ENCODE measurements around the gene CBX8. TPM values are rescaled to one million over a fixed set of nuclear protein-coding genes. Genes with fewer than 3 reads are reported as not detected.

Gene CBX8
- total RNA-seq, 1 experiment from 2014 or later: 8.0 TPM

- Histone ChIP-seq H3K27me3 (ENCODE audit: low read length) (no peaks in the 10 kb centered on the region), H3K4me2 (ENCODE audit: low read depth, low read length, poor library complexity, severe bottlenecking) (no peak overlapping the region), H2AFZ (ENCODE audit: low read length) (no peak overlapping the region), H3K9ac (ENCODE audit: low read length) (no peak overlapping the region), H3K79me2 (ENCODE audit: low read length) (no peaks in the 10 kb centered on the region), H3K9me2 (replicated peaks; ENCODE audit: insufficient read depth, low read length) (no peaks in the 10 kb centered on the region), H3K4me3 (ENCODE audit: low read length) (no peak overlapping the region), H4K20me1 (ENCODE audit: insufficient read depth, low read depth, low read length) (no peaks in the 10 kb centered on the region), H3K36me3 (ENCODE audit: insufficient read depth, low read length) (no peaks in the 10 kb centered on the region), H3K4me1 (ENCODE audit: low read length) (no peaks in the 10 kb centered on the region), H3K27ac (ENCODE audit: low read length) (no peak overlapping the region), H3K9me3 (ENCODE audit: low read length) (no peaks in the 10 kb centered on the region)
- no peak for DNase-seq
Observed at GRCh38 chr17:79747508-79748294, 49.2 kb downstream of the CBX8 start.

GRCh38 chr17:79746889-79747507, 49.9 kb downstream of the CBX8 start:
- Histone ChIP-seq H3K36me3 (ENCODE audit: insufficient read depth, low read length) (no peaks in the 10 kb centered on the region), H3K4me3 (ENCODE audit: low read length) (no peak overlapping the region), H3K27ac (ENCODE audit: low read length) (no peak overlapping the region), H3K9me3 (ENCODE audit: low read length) (no peaks in the 10 kb centered on the region), H3K4me1 (ENCODE audit: low read length) (peaks cover 3% of the 10 kb centered on the region), H3K9me2 (replicated peaks; ENCODE audit: insufficient read depth, low read length) (no peaks in the 10 kb centered on the region), H2AFZ (ENCODE audit: low read length) (no peak overlapping the region), H3K27me3 (ENCODE audit: low read length) (no peaks in the 10 kb centered on the region), H3K79me2 (ENCODE audit: low read length) (no peaks in the 10 kb centered on the region), H3K4me2 (ENCODE audit: low read depth, low read length, poor library complexity, severe bottlenecking) (no peak overlapping the region), H3K9ac (ENCODE audit: low read length) (no peak overlapping the region), H4K20me1 (ENCODE audit: insufficient read depth, low read depth, low read length) (0 out of 2 replicates have a peak, but pooled peaks cover 3% of the 10 kb centered on the region)
- DNase-seq: no peak

DNA sequence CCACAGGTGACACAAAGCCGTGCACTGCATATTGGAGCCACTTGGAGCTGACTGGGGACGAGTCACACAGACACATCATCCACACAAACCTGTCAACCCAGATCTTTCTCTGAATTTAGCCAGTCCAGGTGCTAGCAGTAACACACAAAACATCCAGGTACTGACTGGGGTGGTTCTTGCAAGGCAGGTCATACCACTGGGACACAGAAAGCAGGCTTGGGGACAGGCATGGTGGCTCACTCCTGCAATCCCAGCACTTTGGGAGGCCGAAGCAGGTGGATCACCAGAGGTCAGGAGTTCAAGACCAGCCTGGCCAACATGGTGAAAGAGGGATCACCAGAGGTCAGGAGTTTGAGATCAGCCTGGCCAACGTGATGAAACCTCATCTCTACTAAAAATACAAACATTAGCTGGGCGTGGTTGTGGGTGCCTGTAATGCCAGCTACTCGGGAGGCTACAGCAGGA, 51.2 kb downstream of the CBX8 start:
- no peaks in the 10 kb centered on the region for H3K79me2 ChIP-seq (ENCODE audit: low read length)
- H3K9me2 ChIP-seq (replicated peaks; ENCODE audit: insufficient read depth, low read length): no peaks in the 10 kb centered on the region
- no peak overlapping the region for H3K4me3 ChIP-seq (ENCODE audit: low read length)
- no peak overlapping the region for H3K4me2 ChIP-seq (ENCODE audit: low read depth, low read length, poor library complexity, severe bottlenecking)
- H3K27ac ChIP-seq (ENCODE audit: low read length): no peak overlapping the region
- no peaks in the 10 kb centered on the region for H3K27me3 ChIP-seq (ENCODE audit: low read length)
- H3K36me3 ChIP-seq (ENCODE audit: insufficient read depth, low read length): no peaks in the 10 kb centered on the region
- H2AFZ ChIP-seq (ENCODE audit: low read length): no peak overlapping the region
- no peak overlapping the region for H3K9ac ChIP-seq (ENCODE audit: low read length)
- no peaks in the 10 kb centered on the region for H3K9me3 ChIP-seq (ENCODE audit: low read length)
- 0 out of 2 replicates have a peak, but pooled peaks cover 3% of the 10 kb centered on the region for H4K20me1 ChIP-seq (ENCODE audit: insufficient read depth, low read depth, low read length)
- H3K4me1 ChIP-seq (ENCODE audit: low read length): peaks cover 3% of the 10 kb centered on the region
- no peak for DNase-seq

DNA sequence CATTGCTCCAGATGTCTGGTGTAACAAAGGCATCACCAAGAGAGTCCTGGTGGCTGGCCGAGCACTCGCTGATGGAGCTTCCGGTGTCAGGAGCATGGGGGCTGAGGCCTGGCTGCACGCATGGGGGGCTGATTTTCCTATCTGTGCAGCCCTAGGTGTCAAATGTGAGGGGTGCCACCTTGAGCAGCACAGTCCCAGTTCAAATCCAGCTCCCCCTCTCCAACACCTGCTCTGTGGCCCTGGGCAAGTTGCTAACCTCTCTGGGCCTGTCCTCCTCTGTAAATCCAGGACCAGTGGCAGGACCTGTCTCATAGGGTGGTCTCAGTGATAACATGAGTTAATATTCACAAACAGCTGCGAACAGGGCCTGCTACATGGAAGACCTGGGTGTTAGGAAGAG, 53.3 kb downstream of the CBX8 start:
- no peak overlapping the region for H3K9ac ChIP-seq (ENCODE audit: low read length)
- H3K4me1 ChIP-seq (ENCODE audit: low read length): peaks cover 3% of the 10 kb centered on the region
- H3K4me3 ChIP-seq (ENCODE audit: low read length): no peak overlapping the region
- H4K20me1 ChIP-seq (ENCODE audit: insufficient read depth, low read depth, low read length): 0 out of 2 replicates have a peak, but pooled peaks cover 3% of the 10 kb centered on the region
- no peaks in the 10 kb centered on the region for H3K27me3 ChIP-seq (ENCODE audit: low read length)
- H3K4me2 ChIP-seq (ENCODE audit: low read depth, low read length, poor library complexity, severe bottlenecking): no peak overlapping the region
- H2AFZ ChIP-seq (ENCODE audit: low read length): no peak overlapping the region
- H3K9me3 ChIP-seq (ENCODE audit: low read length): no peaks in the 10 kb centered on the region
- H3K9me2 ChIP-seq (replicated peaks; ENCODE audit: insufficient read depth, low read length): no peaks in the 10 kb centered on the region
- no peaks in the 10 kb centered on the region for H3K79me2 ChIP-seq (ENCODE audit: low read length)
- no peak overlapping the region for H3K27ac ChIP-seq (ENCODE audit: low read length)
- no peaks in the 10 kb centered on the region for H3K36me3 ChIP-seq (ENCODE audit: insufficient read depth, low read length)
- DNase-seq: no peak

- H3K9ac ChIP-seq (ENCODE audit: low read length): no peak overlapping the region
- 0 out of 2 replicates have a peak, but pooled peaks cover 3% of the 10 kb centered on the region for H4K20me1 ChIP-seq (ENCODE audit: insufficient read depth, low read depth, low read length)
- H3K79me2 ChIP-seq (ENCODE audit: low read length): no peaks in the 10 kb centered on the region
- H3K9me2 ChIP-seq (replicated peaks; ENCODE audit: insufficient read depth, low read length): no peaks in the 10 kb centered on the region
- no peak overlapping the region for H2AFZ ChIP-seq (ENCODE audit: low read length)
- H3K4me3 ChIP-seq (ENCODE audit: low read length): no peak overlapping the region
- H3K36me3 ChIP-seq (ENCODE audit: insufficient read depth, low read length): no peaks in the 10 kb centered on the region
- no peak overlapping the region for H3K4me2 ChIP-seq (ENCODE audit: low read depth, low read length, poor library complexity, severe bottlenecking)
- no peaks in the 10 kb centered on the region for H3K9me3 ChIP-seq (ENCODE audit: low read length)
- no peak overlapping the region for H3K27ac ChIP-seq (ENCODE audit: low read length)
- H3K4me1 ChIP-seq (ENCODE audit: low read length): peaks cover 3% of the 10 kb centered on the region
- no peaks in the 10 kb centered on the region for H3K27me3 ChIP-seq (ENCODE audit: low read length)
- no peak for DNase-seq
Observed at GRCh38 chr17:79742951-79743476, 53.9 kb downstream of the CBX8 start.

DNA sequence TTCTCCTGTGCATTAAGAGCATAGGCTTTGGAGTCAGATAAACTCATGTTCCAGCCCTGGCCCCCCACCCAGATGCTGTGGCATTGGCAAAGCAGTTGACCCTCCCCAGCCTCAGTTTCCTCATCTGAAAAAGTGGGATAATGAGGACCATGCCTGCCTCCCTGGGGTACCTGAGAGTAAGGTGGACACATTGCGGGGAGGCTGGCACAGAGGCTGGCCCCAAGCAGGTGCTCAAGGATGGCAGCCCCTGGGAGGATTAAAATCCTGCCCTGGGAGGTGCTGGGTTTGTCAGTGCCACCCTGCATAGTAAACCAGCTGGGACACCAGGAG, 54.3 kb downstream of the CBX8 start:
- Histone ChIP-seq H3K27ac (ENCODE audit: low read length) (no peak overlapping the region), H3K9ac (ENCODE audit: low read length) (no peak overlapping the region), H3K9me3 (ENCODE audit: low read length) (no peaks in the 10 kb centered on the region), H3K79me2 (ENCODE audit: low read length) (no peaks in the 10 kb centered on the region), H4K20me1 (ENCODE audit: insufficient read depth, low read depth, low read length) (0 out of 2 replicates have a peak, but pooled peaks cover 3% of the 10 kb centered on the region), H3K36me3 (ENCODE audit: insufficient read depth, low read length) (no peaks in the 10 kb centered on the region), H3K4me1 (ENCODE audit: low read length) (peaks cover 3% of the 10 kb centered on the region), H2AFZ (ENCODE audit: low read length) (no peak overlapping the region), H3K4me2 (ENCODE audit: low read depth, low read length, poor library complexity, severe bottlenecking) (no peak overlapping the region), H3K27me3 (ENCODE audit: low read length) (no peaks in the 10 kb centered on the region), H3K9me2 (replicated peaks; ENCODE audit: insufficient read depth, low read length) (no peaks in the 10 kb centered on the region), H3K4me3 (ENCODE audit: low read length) (no peak overlapping the region)
- DNase-seq: no peak

Other genes with a start within 250 kb of the CBX8 start
- gene RBFOX3, start 186.0 kb downstream of the CBX8 start, total RNA-seq (2014; rRNA removed; shearing (Covaris generic); ENCODE audit: low replicate concordance): not detected in 2 replicates
- gene ENPP7, start 66.1 kb downstream of the CBX8 start, total RNA-seq (2014; rRNA removed; shearing (Covaris generic); ENCODE audit: low replicate concordance): 0.07 TPM in 1 of 2 replicates, not detected in the other
- gene CBX2, start 18.9 kb downstream of the CBX8 start, total RNA-seq (2014; rRNA removed; shearing (Covaris generic); ENCODE audit: low replicate concordance): 4.8 and 8.4 TPM in 2 replicates
- 33.3 and 86.5 TPM in 2 replicates for gene CBX4, start 42.4 kb upstream of the CBX8 start, total RNA-seq (2014; rRNA removed; shearing (Covaris generic); ENCODE audit: low replicate concordance)
- 0.22 and 1.9 TPM in 2 replicates for gene TBC1D16, start 238.8 kb upstream of the CBX8 start, total RNA-seq (2014; rRNA removed; shearing (Covaris generic); ENCODE audit: low replicate concordance)
- gene CCDC40, start 239.6 kb upstream of the CBX8 start, total RNA-seq (2014; rRNA removed; shearing (Covaris generic); ENCODE audit: low replicate concordance): not detected in 2 replicates

Measured in Karpas-422 (cell line).